Measurements from ENCODE around the gene PLCL2.
"Not testable (repeated sequence)": the region's sequence is repeated elsewhere in the genome, so short reads cannot be mapped to it uniquely, and the experiment has no call there.

The PLCL2 gene

GRCh38 chr3:17090280-17090983 lies 205.7 kb downstream of the PLCL2 start:
- in situ Hi-C loops (cut with HindIII; ENCODE audit: low sequenced_read_pairs), result no loop called here
- no peak for TF ChIP-seq CTCF (IDR thresholded peaks at IDR 0.05; ENCODE audit: low read depth, low read length)
- no peak overlapping the region for H3K4me3 ChIP-seq (ENCODE audit: low read depth, low read length)
- DNase-seq (ENCODE audit: low read depth, low spot score), result no peak

- DNase-seq (ENCODE audit: low read depth, low spot score), result no peak
- in situ Hi-C loops (cut with HindIII; ENCODE audit: low sequenced_read_pairs), result no loop called here
- H3K4me3 ChIP-seq (ENCODE audit: low read depth, low read length), result no peak overlapping the region
- TF ChIP-seq CTCF (IDR thresholded peaks at IDR 0.05; ENCODE audit: low read depth, low read length), result no peak
Observed at GRCh38 chr3:17091910-17092582, 207.3 kb downstream of the PLCL2 start.

GRCh38 chr3:17092583-17092933 lies 207.8 kb downstream of the PLCL2 start:
- DNase-seq (ENCODE audit: low read depth, low spot score), result no peak
- no peak overlapping the region for H3K4me3 ChIP-seq (ENCODE audit: low read depth, low read length)
- TF ChIP-seq CTCF (IDR thresholded peaks at IDR 0.05; ENCODE audit: low read depth, low read length), result no peak
- in situ Hi-C loops (cut with HindIII; ENCODE audit: low sequenced_read_pairs), result no loop called here

- no peak overlapping the region for H3K4me3 ChIP-seq (ENCODE audit: low read depth, low read length)
- DNase-seq (ENCODE audit: low read depth, low spot score), result no peak
- in situ Hi-C loops (cut with HindIII; ENCODE audit: low sequenced_read_pairs), result no loop called here
- no peak for TF ChIP-seq CTCF (IDR thresholded peaks at IDR 0.05; ENCODE audit: low read depth, low read length)
Observed at GRCh38 chr3:17094551-17094950, 209.8 kb downstream of the PLCL2 start.

- no peak for TF ChIP-seq CTCF (IDR thresholded peaks at IDR 0.05; ENCODE audit: low read depth, low read length)
- DNase-seq (ENCODE audit: low read depth, low spot score), result no peak
- in situ Hi-C loops (cut with HindIII; ENCODE audit: low sequenced_read_pairs), result no loop called here
- H3K4me3 ChIP-seq (ENCODE audit: low read depth, low read length), result no peak overlapping the region
Observed at GRCh38 chr3:17103579-17103978, 218.8 kb downstream of the PLCL2 start.

GRCh38 chr3:17106801-17107200 lies 222.0 kb downstream of the PLCL2 start:
- DNase-seq (ENCODE audit: low read depth, low spot score); in situ Hi-C loops (cut with HindIII; ENCODE audit: low sequenced_read_pairs): not testable (repeated sequence)

GRCh38 chr3:17110660-17111396 lies 226.1 kb downstream of the PLCL2 start:
- no peak overlapping the region for H3K4me3 ChIP-seq (ENCODE audit: low read depth, low read length)
- in situ Hi-C loops (cut with HindIII; ENCODE audit: low sequenced_read_pairs), result no loop called here
- no peak for TF ChIP-seq CTCF (IDR thresholded peaks at IDR 0.05; ENCODE audit: low read depth, low read length)
- no peak for DNase-seq (ENCODE audit: low read depth, low spot score)

More at GRCh38 chr3:17106801-17107200, 222.0 kb downstream of the PLCL2 start:
- not testable (repeated sequence) for H3K4me3 ChIP-seq (ENCODE audit: low read depth, low read length)

Measured in astrocyte of the spinal cord (primary cell).